IMR-90 (cell line): ENCODE results near the gene TSBP1. TPM values are rescaled to one million over a fixed set of nuclear protein-coding genes. Genes with fewer than 3 reads are reported as not detected.

Source experiments
- ATAC-seq: fragments of 200-7000 bp; cut with Tn5 transposase; 2 replicates; pipeline ENCODE4 v1.9.1; 2020; ENCODE audit warnings: low read depth, mild to moderate bottlenecking, moderate library complexity
- BruUV-seq: library from RNA; stranded (reverse); fragments of 400-500 nt; replicated peaks from 2 replicates; lab custom pipeline; 2021; lab: Mats Ljungman, UMichigan
- CTCF ChIA-PET: fragments of 300-600 bp; formaldehyde crosslinking; extraction: SDS; loops from one replicate; lab custom pipeline; 2021; ENCODE audit warnings: antibody characterized with exemption; lab: Yijun Ruan, JAX
- POLR2A ChIA-PET: fragments of 300-600 bp; sonication (Branson Sonifier 250); formaldehyde crosslinking; loops from one replicate; lab custom pipeline; 2022; ENCODE audit warnings: antibody characterized with exemption; ENCODE audit not compliant: unreplicated experiment; lab: Charles Lee
- DNase-seq: peaks from one replicate; pipeline ENCODE4 v3.0.0; 2013
- H2AFZ ChIP-seq: replicated peaks from 2 replicates; pipeline ENCODE3; 2013; ENCODE audit warnings: low read length, mild to moderate bottlenecking; ENCODE audit not compliant: poor library complexity
- H2AK5ac ChIP-seq: 2 replicates; pipeline ENCODE4 v1.6.1; 2013; ENCODE audit warnings: low read depth, low read length, inconsistent platforms
- H2AK9ac ChIP-seq: replicated peaks from 2 replicates; pipeline ENCODE3; 2013; ENCODE audit warnings: mild to moderate bottlenecking, low read depth, low read length, moderate library complexity; ENCODE audit not compliant: poor library complexity
- H2BK120ac ChIP-seq: 2 replicates; pipeline ENCODE4 v1.6.1; 2013; ENCODE audit warnings: low read depth, low read length, inconsistent platforms
- H2BK15ac ChIP-seq: 3 replicates; pipeline ENCODE4 v1.6.1; 2013; ENCODE audit warnings: low read depth, low read length, inconsistent platforms
- H2BK20ac ChIP-seq: 2 replicates; pipeline ENCODE4 v1.6.1; 2013; ENCODE audit warnings: low read depth, mild to moderate bottlenecking, inconsistent platforms, low read length, moderate library complexity
- H2BK5ac ChIP-seq: 2 replicates; pipeline ENCODE4 v1.6.1; 2013; ENCODE audit warnings: mild to moderate bottlenecking, low read depth, low read length, inconsistent platforms; ENCODE audit not compliant: poor library complexity, severe bottlenecking
- H3K14ac ChIP-seq: replicated peaks from 2 replicates; pipeline ENCODE4 v1.6.1; 2013; ENCODE audit warnings: low read depth, low read length, inconsistent platforms
- H3K18ac ChIP-seq: 2 replicates; pipeline ENCODE4 v1.6.1; 2013; ENCODE audit warnings: low read depth, low read length, control low read depth
- H3K23ac ChIP-seq: 2 replicates; pipeline ENCODE4 v1.6.1; 2013; ENCODE audit warnings: low read depth, low read length, inconsistent platforms
- H3K27ac ChIP-seq: 2 replicates; pipeline ENCODE4 v1.5.1; 2013; ENCODE audit warnings: mild to moderate bottlenecking, control low read depth, low read length; ENCODE audit not compliant: insufficient read depth
- H3K27me3 ChIP-seq: 2 replicates; pipeline ENCODE4 v1.6.1; 2013; ENCODE audit warnings: low read length; ENCODE audit not compliant: control insufficient read depth, insufficient read depth
- H3K36me3 ChIP-seq: 2 replicates; pipeline ENCODE4 v1.6.1; 2013; ENCODE audit warnings: low read length, mixed read lengths; ENCODE audit not compliant: control insufficient read depth, insufficient read depth
- H3K4ac ChIP-seq: 2 replicates; pipeline ENCODE4 v1.6.1; 2013; ENCODE audit warnings: low read depth, low read length, inconsistent platforms
- H3K4me1 ChIP-seq: 2 replicates; pipeline ENCODE4 v1.6.1; 2013; ENCODE audit warnings: low read length, mixed read lengths; ENCODE audit not compliant: control insufficient read depth, insufficient read depth
- H3K4me2 ChIP-seq: 2 replicates; pipeline ENCODE4 v1.6.1; 2013; ENCODE audit warnings: low read depth, mild to moderate bottlenecking, control low read depth, low read length, moderate library complexity
- H3K4me3 ChIP-seq: 2 replicates; pipeline ENCODE4 v1.5.1; 2013; ENCODE audit warnings: low read depth, mild to moderate bottlenecking, control low read depth, low read length, moderate library complexity; ENCODE audit not compliant: insufficient read depth
- H3K56ac ChIP-seq: 2 replicates; pipeline ENCODE4 v1.6.1; 2013; ENCODE audit warnings: low read length, inconsistent platforms; ENCODE audit not compliant: insufficient read depth; ENCODE audit errors: extremely low read depth
- H3K79me1 ChIP-seq, 2 experiments: 2 replicates each; pipeline ENCODE4 v1.6.1; 2013; ENCODE audit warnings: low read length in 2 of 2, inconsistent platforms in 1 of 2, low read depth in 1 of 2
- H3K9ac ChIP-seq: 2 replicates; pipeline ENCODE4 v1.6.1; 2013; ENCODE audit warnings: low read depth, low read length, control low read depth
- H3K9me1 ChIP-seq: 2 replicates; pipeline ENCODE4 v1.6.1; 2013; ENCODE audit warnings: low read length, inconsistent platforms; ENCODE audit not compliant: insufficient read depth
- H3K9me3 ChIP-seq: 2 replicates; pipeline ENCODE4 v1.6.1; 2013; ENCODE audit warnings: low read length; ENCODE audit not compliant: control insufficient read depth, insufficient read depth
- H4K20me1 ChIP-seq: 2 replicates; pipeline ENCODE4 v1.6.1; 2013; ENCODE audit warnings: low read length, inconsistent platforms; ENCODE audit not compliant: insufficient read depth
- H4K5ac ChIP-seq: 2 replicates; pipeline ENCODE4 v1.6.1; 2013; ENCODE audit warnings: mild to moderate bottlenecking, low read depth, low read length, control low read depth
- H4K8ac ChIP-seq, 2 experiments: 2 replicates each; pipeline ENCODE4 v1.6.1; 2013; ENCODE audit warnings: low read depth in 2 of 2, low read length in 2 of 2, control low read depth in 1 of 2, inconsistent platforms in 1 of 2
- H4K91ac ChIP-seq: 2 replicates; pipeline ENCODE4 v1.6.1; 2013; ENCODE audit warnings: low read depth, low read length, inconsistent platforms; ENCODE audit not compliant: insufficient read depth
- FOS ChIP-seq: fragments of 150-350 bp; IDR thresholded peaks from 2 replicates; pipeline ENCODE4 v1.6.1; 2016; ENCODE audit warnings: low read depth, low read length
- MAZ ChIP-seq: IDR thresholded peaks from 2 replicates; pipeline ENCODE4 v1.6.1; 2012; ENCODE audit warnings: low read depth, mild to moderate bottlenecking, low read length, improper control_type of control experiment, moderate library complexity, borderline replicate concordance
- RAD21 ChIP-seq: IDR thresholded peaks from 2 replicates; pipeline ENCODE4 v1.6.1; 2012; ENCODE audit warnings: low read length, improper control_type of control experiment
- RCOR1 ChIP-seq: IDR thresholded peaks from 2 replicates; pipeline ENCODE4 v1.6.1; 2012; ENCODE audit warnings: mild to moderate bottlenecking, low read length, improper control_type of control experiment; ENCODE audit not compliant: insufficient replicate concordance
- SMC3 ChIP-seq: fragments of 150-350 bp; IDR thresholded peaks from 2 replicates; pipeline ENCODE4 v1.6.1; 2016; ENCODE audit warnings: low read depth, mild to moderate bottlenecking, antibody characterized with exemption, low read length, moderate library complexity
- WGBS, 2 experiments: methylation state at CpG; one replicate each; pipeline versions ENCODE4 v1.1.5 to v1.1.7; 2013; ENCODE audit warnings: missing lambda C conversion rate in 2 of 2; ENCODE audit not compliant: insufficient read length in 1 of 2; ENCODE audit errors: extremely low coverage in 2 of 2; 5-methylcytosine and 5-hydroxymethylcytosine counted together
- dilution Hi-C: fragments of 300-500 bp; cut with HindIII; formaldehyde crosslinking; loops from one replicate; pipeline ENCODE4 v1.14.3; 2018; ENCODE audit warnings: low sequenced_read_pairs; ENCODE audit not compliant: unreplicated experiment
- in situ Hi-C: fragments of 300-500 bp; cut with MboI; formaldehyde crosslinking; loops from 3 replicates; pipeline ENCODE4 v1.14.3; 2019; ENCODE audit warnings: low sequenced_read_pairs, inconsistent platforms, mixed read lengths
- intact Hi-C: fragments of 100-400 bp; cut with micrococcal nuclease; formaldehyde crosslinking; loops from 2 replicates; pipeline ENCODE4 v1.10.0; 2022
- polyA plus RNA-seq, 3 experiments: library from polyadenylated mRNA; depleted of rRNA; stranded (reverse); fragments of >200 nt; gene quantifications; 2 replicates each; pipeline ENCODE4 v1.2.3, GENCODE V29; 2012; ENCODE audit warnings: low replicate concordance in 1 of 3
- total RNA-seq: library from RNA; depleted of rRNA; stranded (reverse); fragments of >200 nt; gene quantifications from 2 replicates; pipeline ENCODE4 v1.2.3, GENCODE V29; 2012
- TF ChIP-seq, protein P1 (sequence below): conservative IDR thresholded peaks from 2 replicates; pipeline ENCODE4 v1.5.1; 2012; ENCODE audit warnings: mild to moderate bottlenecking, low read depth, low read length, improper control_type of control experiment
- TF ChIP-seq, protein P2 (sequence below): fragments of 150-350 bp; IDR thresholded peaks from 2 replicates; pipeline ENCODE4 v1.6.1; 2017; ENCODE audit warnings: mild to moderate bottlenecking, antibody characterized with exemption, low read length, low read depth

The TSBP1 gene
- total and polyA plus RNA-seq, 2 of the 4 experiments (the other 2 are of a cell fraction), result not detected

DNA sequence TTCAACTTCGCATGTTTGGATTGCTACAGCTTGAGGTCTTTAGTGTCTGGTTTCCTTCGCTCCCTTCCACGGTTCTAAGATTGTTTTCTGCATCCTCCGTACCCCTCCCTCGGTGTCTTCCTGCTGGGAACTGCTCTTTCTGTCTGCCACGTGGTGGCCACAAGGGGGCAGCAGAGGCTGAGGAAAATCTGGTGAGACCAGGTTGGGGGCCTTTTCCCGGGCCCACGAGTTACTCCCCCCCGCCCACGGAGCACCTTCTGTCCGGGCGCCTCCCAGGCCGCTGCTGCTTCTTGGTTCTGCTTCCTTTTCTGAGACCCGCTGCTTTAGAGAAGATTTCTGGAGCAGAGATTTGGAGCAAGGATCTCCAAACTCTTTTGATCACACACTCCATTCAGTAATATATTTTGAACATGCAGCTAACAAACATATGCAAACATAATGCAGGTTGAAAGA, 126.7 kb downstream of the TSBP1 start:
- H3K4me1 ChIP-seq, result no peaks in the 10 kb centered on the region
- no peak overlapping the region for H4K5ac ChIP-seq
- H3K4me3 ChIP-seq, result no peak overlapping the region
- TF ChIP-seq, protein P1, sequence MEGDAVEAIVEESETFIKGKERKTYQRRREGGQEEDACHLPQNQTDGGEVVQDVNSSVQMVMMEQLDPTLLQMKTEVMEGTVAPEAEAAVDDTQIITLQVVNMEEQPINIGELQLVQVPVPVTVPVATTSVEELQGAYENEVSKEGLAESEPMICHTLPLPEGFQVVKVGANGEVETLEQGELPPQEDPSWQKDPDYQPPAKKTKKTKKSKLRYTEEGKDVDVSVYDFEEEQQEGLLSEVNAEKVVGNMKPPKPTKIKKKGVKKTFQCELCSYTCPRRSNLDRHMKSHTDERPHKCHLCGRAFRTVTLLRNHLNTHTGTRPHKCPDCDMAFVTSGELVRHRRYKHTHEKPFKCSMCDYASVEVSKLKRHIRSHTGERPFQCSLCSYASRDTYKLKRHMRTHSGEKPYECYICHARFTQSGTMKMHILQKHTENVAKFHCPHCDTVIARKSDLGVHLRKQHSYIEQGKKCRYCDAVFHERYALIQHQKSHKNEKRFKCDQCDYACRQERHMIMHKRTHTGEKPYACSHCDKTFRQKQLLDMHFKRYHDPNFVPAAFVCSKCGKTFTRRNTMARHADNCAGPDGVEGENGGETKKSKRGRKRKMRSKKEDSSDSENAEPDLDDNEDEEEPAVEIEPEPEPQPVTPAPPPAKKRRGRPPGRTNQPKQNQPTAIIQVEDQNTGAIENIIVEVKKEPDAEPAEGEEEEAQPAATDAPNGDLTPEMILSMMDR, result peak; percentile 80
- TF ChIP-seq MAZ, result peak; percentile 87; the same call in 1 of the 2 replicates
- TF ChIP-seq, protein P2, sequence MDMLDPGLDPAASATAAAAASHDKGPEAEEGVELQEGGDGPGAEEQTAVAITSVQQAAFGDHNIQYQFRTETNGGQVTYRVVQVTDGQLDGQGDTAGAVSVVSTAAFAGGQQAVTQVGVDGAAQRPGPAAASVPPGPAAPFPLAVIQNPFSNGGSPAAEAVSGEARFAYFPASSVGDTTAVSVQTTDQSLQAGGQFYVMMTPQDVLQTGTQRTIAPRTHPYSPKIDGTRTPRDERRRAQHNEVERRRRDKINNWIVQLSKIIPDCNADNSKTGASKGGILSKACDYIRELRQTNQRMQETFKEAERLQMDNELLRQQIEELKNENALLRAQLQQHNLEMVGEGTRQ, result peak; percentile 57; the same call in 1 of the 2 replicates
- peak; percentile 68 for TF ChIP-seq SMC3
- TF ChIP-seq FOS, result no peak
- TF ChIP-seq RAD21, result peak; percentile 71
- no peak for TF ChIP-seq RCOR1
- H3K27ac ChIP-seq, result no peak overlapping the region
- no peak overlapping the region; the same call in 1 of the 2 replicates for H3K4me2 ChIP-seq
- no peak overlapping the region for H3K23ac ChIP-seq
- H3K36me3 ChIP-seq, result no peaks in the 10 kb centered on the region
- H2BK120ac ChIP-seq, result no peak overlapping the region
- CTCF ChIA-PET, result interaction anchor here (0.6 to 1.5 kb wide), 8 partner anchors 9 to 541 kb away, joined by 3 to 10 read pairs (median 3); no protein-coding TSS in a partner anchor
- no peak overlapping the region for H2AK5ac ChIP-seq
- no peaks in the 10 kb centered on the region for H4K20me1 ChIP-seq
- H2BK5ac ChIP-seq, result no peak overlapping the region
- POLR2A ChIA-PET, result no interaction called here
- H3K9me3 ChIP-seq, result peaks cover 6% of the 10 kb centered on the region
- peak overlapping the region; percentile 0 for H2AK9ac ChIP-seq
- no peaks in the 10 kb centered on the region for H3K79me1 ChIP-seq
- H2BK15ac ChIP-seq, result no peak overlapping the region
- H3K4ac ChIP-seq, result no peak overlapping the region
- no peak overlapping the region for H3K9ac ChIP-seq
- peaks cover 9% of the 10 kb centered on the region for H3K27me3 ChIP-seq
- dilution Hi-C loops, result no loop called here
- no peaks in the 10 kb centered on the region for H3K9me1 ChIP-seq
- H4K8ac ChIP-seq, result no peak overlapping the region
- DNase-seq (peak; percentile 63), ATAC-seq (peak; percentile 97)
- H2AFZ ChIP-seq, result peak overlapping the region; percentile 86
- in situ Hi-C loops, result loop anchor here (5.0 to 10.0 kb wide), 3 partner anchors 167 to 550 kb away; no protein-coding TSS in a partner anchor
- WGBS, 2 experiments, result no CpG with 5 or more reads among the region's 14 CpGs
- no peak overlapping the region for H3K18ac ChIP-seq
- intact Hi-C loops, result loop anchor here (1.0 to 5.0 kb wide), 5 partner anchors 48 to 542 kb away; no protein-coding TSS in a partner anchor
- BruUV-seq, result no TSS peak
- H3K56ac ChIP-seq, result no peak overlapping the region
- H3K14ac ChIP-seq, result no peak overlapping the region
- no peak overlapping the region; the same call in 1 of the 2 replicates for H4K91ac ChIP-seq
- 0 out of 2 replicates have a peak overlapping the region, but pooled peaks have one; percentile 11 for H2BK20ac ChIP-seq
